ENCODE data around the gene ANKFY1.

DNA sequence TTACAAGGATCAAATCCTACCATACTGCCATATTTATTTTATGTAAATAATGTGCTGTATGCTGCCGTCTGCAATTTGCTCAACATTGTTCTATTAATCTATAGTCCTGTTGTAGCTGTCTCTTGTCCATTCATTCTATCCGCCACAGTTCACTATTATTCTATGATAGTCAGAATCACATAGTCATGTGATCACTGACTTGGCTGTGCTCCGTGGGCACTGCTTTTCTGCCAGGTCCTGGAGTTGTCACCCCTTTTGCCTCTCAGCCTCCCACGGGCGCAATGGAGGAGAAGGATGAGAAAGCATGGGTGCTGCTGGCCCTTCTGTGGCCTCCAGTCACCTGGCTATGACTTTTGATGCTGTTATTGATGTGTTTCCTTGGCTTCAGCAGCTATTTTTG, 37.3 kb upstream of the ANKFY1 start:
- TF ChIP-seq CTCF (IDR thresholded peaks at IDR 0.05; ENCODE audit: borderline replicate concordance, extremely low read depth, low read length, poor library complexity, severe bottlenecking) (no peak), EZH2 (IDR thresholded peaks at IDR 0.05; ENCODE audit: borderline replicate concordance, low read depth, low read length, severe bottlenecking) (no peak)
